GM21786 (cell line): ENCODE data around the gene CSMD2.

Experiments used
- ATAC-seq: cut with Tn5 transposase; IDR thresholded peaks from one replicate; pipeline ENCODE4 v1.9.1; 2021; ENCODE audit not compliant: unreplicated experiment

The CSMD2 gene

DNA sequence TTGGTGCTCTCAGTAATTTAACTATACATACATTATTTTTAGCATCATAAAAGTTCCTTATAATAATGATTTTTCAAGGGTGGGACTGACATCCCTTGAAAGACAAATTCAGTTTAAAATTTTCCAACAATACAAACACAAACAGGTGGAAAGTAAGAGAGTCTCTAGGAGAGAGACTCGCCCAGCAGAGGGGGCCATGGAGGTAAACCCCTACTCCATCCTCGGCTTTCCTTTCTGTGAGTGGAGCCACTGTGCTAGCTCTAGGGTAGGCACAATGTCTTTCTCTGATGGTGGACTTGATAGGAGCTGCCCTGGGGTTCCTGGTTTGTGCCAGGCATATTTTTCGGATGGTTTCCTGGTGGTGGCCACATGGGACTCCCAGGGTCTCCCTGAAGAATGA is 8.3 kb downstream of the CSMD2 start:
- ATAC-seq: no peak

DNA sequence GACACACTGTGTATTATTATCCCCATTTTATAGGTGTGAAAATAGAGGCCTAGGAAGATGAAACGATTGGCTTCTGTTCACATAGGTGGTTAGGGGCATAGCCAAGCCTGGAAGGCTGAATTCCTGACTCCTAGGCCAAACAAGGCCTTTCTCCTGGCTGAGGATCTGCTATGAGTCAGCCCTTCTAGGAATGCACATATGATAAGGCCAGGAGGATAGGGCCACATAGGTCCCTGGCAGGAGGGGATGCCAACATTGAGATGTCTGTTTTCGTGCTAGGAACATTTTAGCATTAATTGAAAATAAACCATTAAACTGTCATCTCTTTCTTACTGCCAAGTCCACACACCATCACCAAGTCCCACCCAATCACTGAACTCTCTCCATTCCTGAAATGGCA is 9.2 kb downstream of the CSMD2 start:
- ATAC-seq: no peak

- no peak for ATAC-seq
These were observed 11.8 kb downstream of the CSMD2 start for GRCh38 chr1:34153246-34153645.

DNA sequence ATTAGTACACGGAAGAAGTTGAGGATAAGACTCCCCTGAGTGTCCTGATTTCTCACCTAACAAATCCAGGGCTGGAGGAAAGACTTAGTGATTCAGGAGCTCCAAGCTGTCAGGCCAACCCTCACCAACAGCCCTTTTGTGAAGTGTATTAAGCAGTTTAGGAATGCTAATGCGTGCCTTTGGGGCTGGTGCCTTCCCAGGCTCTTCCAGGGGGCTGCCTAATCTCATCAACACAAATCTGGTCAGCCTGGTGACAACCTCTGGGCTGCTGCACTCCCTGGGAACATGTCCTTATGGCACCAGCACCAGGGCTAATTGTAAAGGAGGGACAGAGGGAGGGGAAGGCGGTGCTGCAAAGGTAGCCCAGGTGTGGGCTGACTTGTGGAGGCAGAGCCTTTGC is 15.5 kb downstream of the CSMD2 start:
- no peak for ATAC-seq

DNA sequence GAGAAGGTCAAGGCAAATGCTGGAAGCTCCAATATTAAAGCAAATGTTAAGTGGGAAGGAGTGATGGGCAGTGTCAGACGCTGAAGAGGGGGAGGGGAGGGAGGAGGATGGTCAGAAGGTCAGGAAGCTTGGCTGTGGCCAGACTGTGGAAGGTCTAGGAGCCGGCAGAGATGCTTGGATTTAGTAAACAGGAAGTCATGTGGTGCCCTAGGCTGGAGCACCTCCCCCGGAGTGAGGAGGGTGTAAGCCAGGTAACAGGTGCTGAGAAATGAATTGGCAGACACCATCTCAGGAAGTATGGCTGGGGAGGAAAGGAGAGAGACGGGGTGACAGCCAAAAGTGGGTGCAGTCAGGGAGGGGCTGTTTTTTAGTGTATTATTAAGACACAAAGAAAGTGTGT is 17.7 kb downstream of the CSMD2 start:
- no peak for ATAC-seq

GRCh38 chr1:34144766-34145165 is 20.3 kb downstream of the CSMD2 start:
- no peak for ATAC-seq

DNA sequence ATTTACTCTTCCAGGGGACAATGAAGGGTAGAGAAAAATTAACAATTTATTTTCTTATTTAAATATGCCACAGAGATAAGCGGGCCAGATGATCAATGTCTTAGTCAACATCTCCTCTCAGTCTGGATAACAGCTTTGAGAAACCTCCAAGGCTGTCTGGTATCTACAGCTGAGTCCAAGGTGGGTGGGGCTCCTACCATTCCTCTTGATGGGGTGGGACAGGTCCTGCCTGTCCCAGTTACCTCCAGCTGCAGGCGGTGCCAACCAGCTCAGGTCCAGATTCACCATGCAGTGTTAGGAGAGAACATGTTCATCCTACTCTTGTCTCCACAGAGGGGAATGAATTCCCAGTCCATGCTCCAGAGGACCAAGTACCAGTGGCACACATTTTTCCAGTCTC is 21.1 kb downstream of the CSMD2 start:
- no peak for ATAC-seq

DNA sequence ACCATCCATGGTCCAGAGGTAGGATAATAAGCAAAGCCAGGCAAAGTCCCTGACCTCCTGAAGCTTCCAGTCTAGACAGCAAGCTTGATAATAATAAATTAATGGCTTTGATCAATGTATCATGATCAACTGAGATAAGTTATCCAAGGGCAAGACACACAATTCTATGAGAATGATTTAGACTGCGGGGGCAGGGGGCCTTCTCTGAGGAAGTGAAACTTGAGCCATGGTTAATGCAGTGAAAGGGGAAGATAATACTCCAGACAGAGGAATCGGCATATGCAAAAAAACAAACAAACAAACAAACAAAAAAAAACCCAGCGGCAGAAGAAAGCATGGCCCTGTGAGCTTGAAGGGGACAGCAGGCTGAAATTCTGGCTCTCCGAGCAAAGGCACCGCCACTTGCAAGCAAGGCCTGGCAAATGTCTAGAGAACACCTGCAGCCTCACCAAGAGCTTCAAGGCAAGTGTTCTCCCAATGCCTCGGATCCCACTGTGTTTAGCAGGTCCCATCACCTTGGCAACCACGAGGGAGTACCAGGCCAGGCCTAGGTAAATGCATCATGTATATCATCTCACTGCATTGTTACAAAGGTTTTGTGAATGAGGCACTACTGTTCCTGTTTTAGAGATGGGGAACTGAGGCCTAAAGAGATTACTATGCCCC is 24.9 kb downstream of the CSMD2 start:
- ATAC-seq: no peak

GRCh38 chr1:34137411-34137810 is 27.6 kb downstream of the CSMD2 start:
- no peak for ATAC-seq

GRCh38 chr1:34132161-34132420 is 32.9 kb downstream of the CSMD2 start:
- no peak for ATAC-seq

GRCh38 chr1:34131396-34132160 is 33.5 kb downstream of the CSMD2 start:
- ATAC-seq: no peak

DNA sequence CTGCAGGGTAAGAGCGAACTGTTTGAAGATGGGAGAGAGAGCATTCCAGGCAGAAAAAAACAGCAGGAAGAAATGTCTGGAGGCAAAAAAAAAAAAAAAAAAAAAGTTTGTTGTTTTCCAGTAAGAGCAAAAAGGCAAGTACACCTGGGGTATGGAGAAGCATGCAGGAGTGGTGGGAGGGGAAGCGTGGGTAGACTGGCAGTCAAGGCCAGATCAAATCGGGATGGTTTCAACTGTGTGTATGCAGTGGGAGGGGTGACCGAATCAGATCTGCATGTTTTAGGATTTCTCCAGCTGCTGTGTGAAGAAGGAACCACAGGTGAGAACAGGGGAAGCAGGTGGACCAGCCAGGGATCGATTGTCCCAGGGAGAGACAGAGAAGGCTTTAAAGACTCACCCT is 34.7 kb downstream of the CSMD2 start:
- no peak for ATAC-seq

- no peak for ATAC-seq
These were observed 35.4 kb downstream of the CSMD2 start for GRCh38 chr1:34129630-34130029.

GRCh38 chr1:34128186-34128889 is 36.7 kb downstream of the CSMD2 start:
- ATAC-seq: no peak

- ATAC-seq: no peak
These were observed 37.7 kb downstream of the CSMD2 start for GRCh38 chr1:34127006-34128000.

DNA sequence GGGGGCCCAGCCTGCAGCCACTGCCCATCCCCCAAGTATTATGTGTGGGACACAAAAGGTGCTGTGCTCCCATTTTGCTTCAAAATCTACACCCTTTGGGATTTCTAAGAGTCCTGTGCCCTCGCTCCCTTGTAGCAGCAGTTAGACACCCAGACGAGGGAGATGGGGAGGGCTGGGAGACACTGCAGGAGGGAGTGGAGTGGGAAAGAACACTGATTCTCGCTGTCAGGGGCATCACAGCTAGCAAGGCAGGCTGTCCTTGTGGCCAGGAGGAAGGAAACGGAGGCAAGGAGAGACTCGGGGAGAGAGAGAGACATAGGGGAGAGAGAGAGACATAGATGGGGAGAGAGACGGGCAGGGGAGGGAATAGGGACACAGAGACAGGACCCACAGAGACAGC is 38.5 kb downstream of the CSMD2 start:
- no peak for ATAC-seq

GRCh38 chr1:34125721-34126380 is 39.2 kb downstream of the CSMD2 start:
- ATAC-seq: no peak

GRCh38 chr1:34122080-34122932 is 42.7 kb downstream of the CSMD2 start:
- no peak for ATAC-seq

- ATAC-seq: no peak
These were observed 49.8 kb downstream of the CSMD2 start for GRCh38 chr1:34115233-34115632.

DNA sequence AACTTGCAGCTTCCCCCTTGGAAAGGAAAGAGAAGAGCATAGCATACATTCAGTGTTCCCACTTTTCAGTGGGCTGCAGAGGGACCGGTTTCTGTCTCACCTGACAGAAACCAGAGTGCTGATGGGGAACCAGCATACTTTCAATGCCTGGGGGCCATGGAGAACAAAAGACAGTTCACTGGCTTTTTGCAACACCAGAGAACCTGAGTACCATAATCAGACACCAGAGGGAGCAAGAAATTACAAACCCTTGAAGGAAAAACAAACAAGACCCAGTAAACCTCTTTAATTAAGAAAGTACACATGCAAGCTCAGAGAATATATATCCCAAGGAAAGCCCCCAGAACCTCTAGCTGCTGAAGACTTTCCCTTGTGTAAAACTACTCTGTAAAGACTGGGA is 51.1 kb downstream of the CSMD2 start:
- no peak for ATAC-seq
